SK-N-SH (cell line): ENCODE results near the gene AMFR. TPM values are rescaled to one million over a fixed set of nuclear protein-coding genes. Genes with fewer than 3 reads are reported as not detected.

Experiments
- CTCF ChIA-PET: fragments of 300-600, 350-600 bp; formaldehyde crosslinking; extraction: SDS; loops from one replicate; lab custom pipeline; 2021; lab: Yijun Ruan, JAX
- POLR2A ChIA-PET: fragments of 350-600 bp; sonication (Branson Sonifier 250); formaldehyde crosslinking; extraction: SDS; loops from one replicate; lab custom pipeline; 2020; ENCODE audit warnings: antibody characterized with exemption, inconsistent platforms; lab: Yijun Ruan, JAX
- DNase-seq: peaks from one replicate; pipeline ENCODE4 v3.0.0; 2012
- H2AFZ ChIP-seq: fragments of 200-600 bp; sonication (generic); 2 replicates; pipeline ENCODE4 v1.8.1; 2016; ENCODE audit warnings: antibody characterized with exemption, mild to moderate bottlenecking, low read depth
- H3F3A ChIP-seq: fragments of 200-600 bp; sonication (generic); replicated peaks from 2 replicates; pipeline ENCODE3; 2016; ENCODE audit warnings: antibody characterized with exemption, mild to moderate bottlenecking; ENCODE audit not compliant: insufficient read depth
- H3K27ac ChIP-seq, 2 experiments: fragments of 200-500 bp in 1 of 2; fragments of 200-600 bp in 1 of 2; sonication (Bioruptor generic) in 1 of 2; sonication (generic), shearing (Covaris generic) in 1 of 2; 2 replicates each; pipeline versions ENCODE4 v1.5.1 to v1.6.1; 2014 to 2016; ENCODE audit warnings: low read depth in 2 of 2, inconsistent platforms in 1 of 2, low read length in 1 of 2, mild to moderate bottlenecking in 1 of 2, mixed read lengths in 1 of 2
- H3K27me3 ChIP-seq: fragments of 200-600 bp; sonication (generic), shearing (Covaris generic); 2 replicates; pipeline ENCODE4 v1.6.1; 2016; ENCODE audit warnings: mixed run types; ENCODE audit not compliant: insufficient read depth
- H3K36me3 ChIP-seq, 2 experiments: fragments of 200-500 bp in 1 of 2; fragments of 200-600 bp in 1 of 2; sonication (Bioruptor generic) in 1 of 2; sonication (generic) in 1 of 2; replicated peaks in 1 of 2; 2 replicates each; pipeline versions ENCODE3 to v1.5.1; 2014 to 2016; ENCODE audit warnings: low read length in 1 of 2, mild to moderate bottlenecking in 1 of 2; ENCODE audit not compliant: insufficient read depth in 2 of 2, control insufficient read depth in 1 of 2
- H3K4me1 ChIP-seq, 2 experiments: fragments of 200-500 bp in 1 of 2; fragments of 200-600 bp in 1 of 2; sonication (Bioruptor generic) in 1 of 2; sonication (generic), shearing (Covaris generic) in 1 of 2; 2 replicates each; pipeline versions ENCODE4 v1.5.1 to v1.6.1; 2014 to 2016; ENCODE audit warnings: low read depth in 1 of 2, low read length in 1 of 2, mixed run types in 1 of 2; ENCODE audit not compliant: insufficient read depth in 2 of 2, control insufficient read depth in 1 of 2
- H3K4me2 ChIP-seq: fragments of 200-600 bp; sonication (generic), shearing (Covaris generic); 2 replicates; pipeline ENCODE4 v1.6.1; 2017; ENCODE audit warnings: mixed run types
- H3K4me3 ChIP-seq, 2 experiments: fragments of 200-500 bp in 1 of 2; fragments of 200-600 bp in 1 of 2; sonication (Bioruptor generic) in 1 of 2; sonication (generic), shearing (Covaris generic) in 1 of 2; 2 replicates each; pipeline versions ENCODE4 v1.5.1 to v1.8.1; 2014 to 2016; ENCODE audit warnings: low read depth in 2 of 2, inconsistent platforms in 1 of 2, low read length in 1 of 2, mild to moderate bottlenecking in 1 of 2, mixed read lengths in 1 of 2, moderate library complexity in 1 of 2
- H3K79me2 ChIP-seq: fragments of 200-600 bp; sonication (generic); 2 replicates; pipeline ENCODE4 v1.8.1; 2017; ENCODE audit warnings: mild to moderate bottlenecking; ENCODE audit not compliant: insufficient read depth
- H3K9ac ChIP-seq: fragments of 200-600 bp; sonication (generic); 2 replicates; pipeline ENCODE4 v1.6.1; 2017; ENCODE audit warnings: mixed run types
- H3K9me2 ChIP-seq: fragments of 200-600 bp; sonication (generic); 2 replicates; pipeline ENCODE4 v1.6.1; 2017; ENCODE audit warnings: mixed run types
- H3K9me3 ChIP-seq: fragments of 200-600 bp; sonication (generic); 2 replicates; pipeline ENCODE4 v1.6.1; 2017; ENCODE audit warnings: mixed run types, mild to moderate bottlenecking, moderate library complexity
- H4K20me1 ChIP-seq: fragments of 200-600 bp; sonication (generic); 2 replicates; pipeline ENCODE4 v1.6.1; 2017; ENCODE audit warnings: mild to moderate bottlenecking, mixed run types; ENCODE audit not compliant: insufficient read depth
- EP300 ChIP-seq, 2 experiments: IDR thresholded peaks; 2 replicates each; pipeline versions ENCODE4 v1.4.0 to v1.6.1; 2012; ENCODE audit warnings: borderline replicate concordance in 1 of 2, low read depth in 1 of 2, low read length in 1 of 2
- EZH2phosphoT487 ChIP-seq: fragments of 200-600 bp; sonication (generic); IDR thresholded peaks from 2 replicates; pipeline ENCODE4 v1.6.1; 2017; ENCODE audit warnings: low read depth, mixed run types, mild to moderate bottlenecking, antibody characterized with exemption, moderate library complexity, borderline replicate concordance
- FOSL2 ChIP-seq: IDR thresholded peaks from 2 replicates; pipeline ENCODE4 v1.4.0; 2012; ENCODE audit warnings: low read depth, mild to moderate bottlenecking, moderate library complexity, borderline replicate concordance
- FOXJ3 ChIP-seq: sonication (generic); formaldehyde crosslinking; IDR thresholded peaks from 2 replicates; pipeline ENCODE4 v1.5.1; 2020; ENCODE audit warnings: mild to moderate bottlenecking, missing genetic modification reagents
- FOXM1 ChIP-seq: IDR thresholded peaks from 2 replicates; pipeline ENCODE4 v1.4.0; 2012; ENCODE audit warnings: low read depth, mild to moderate bottlenecking
- GABPA ChIP-seq: IDR thresholded peaks from 2 replicates; pipeline ENCODE4 v1.4.0; 2012; ENCODE audit warnings: low read depth, mild to moderate bottlenecking
- MEF2A ChIP-seq: IDR thresholded peaks from 2 replicates; pipeline ENCODE4 v1.4.0; 2012; ENCODE audit warnings: low read depth, borderline replicate concordance
- MXI1 ChIP-seq: IDR thresholded peaks from 2 replicates; pipeline ENCODE4 v1.6.1; 2012; ENCODE audit warnings: mild to moderate bottlenecking, low read depth, low read length, improper control_type of control experiment
- PBX3 ChIP-seq: IDR thresholded peaks from 2 replicates; pipeline ENCODE4; 2012
- POLR2AphosphoS5 ChIP-seq: IDR thresholded peaks from 2 replicates; pipeline ENCODE4 v1.6.1; 2012; ENCODE audit warnings: low read depth, low read length
- RAD21 ChIP-seq: IDR thresholded peaks from 2 replicates; pipeline ENCODE4 v1.6.1; 2012; ENCODE audit warnings: mild to moderate bottlenecking, low read length
- RFX5 ChIP-seq: IDR thresholded peaks from 2 replicates; pipeline ENCODE4 v1.6.1; 2012; ENCODE audit warnings: mild to moderate bottlenecking, improper control_type of control experiment, low read length
- SMC3 ChIP-seq: IDR thresholded peaks from 2 replicates; pipeline ENCODE4 v1.6.1; 2012; ENCODE audit warnings: low read depth, low read length, improper control_type of control experiment
- TEAD4 ChIP-seq: IDR thresholded peaks from 2 replicates; pipeline ENCODE4 v1.4.0; 2012; ENCODE audit warnings: mild to moderate bottlenecking, borderline replicate concordance; ENCODE audit not compliant: insufficient read depth
- USF1 ChIP-seq: IDR thresholded peaks from 2 replicates; pipeline ENCODE4 v1.4.0; 2012; ENCODE audit warnings: low read depth, borderline replicate concordance
- USF2 ChIP-seq: fragments of 150-350 bp; IDR thresholded peaks from 2 replicates; pipeline ENCODE4 v1.6.1; 2017; ENCODE audit warnings: antibody characterized with exemption, low read length, low read depth, borderline replicate concordance
- ZBTB33 ChIP-seq: IDR thresholded peaks from 2 replicates; pipeline ENCODE4 v1.4.0; 2012; ENCODE audit warnings: low read depth, borderline replicate concordance
- whole genome bisulfite sequencing: methylation state at CpG from one replicate; pipeline ENCODE4 v1.1.6; 2017; ENCODE audit warnings: low lambda C conversion rate; 5-methylcytosine and 5-hydroxymethylcytosine counted together
- polyA plus RNA-seq, 3 experiments: library from polyadenylated mRNA; depleted of rRNA; stranded (reverse); fragments of >200 nt; gene quantifications; 2 replicates each; pipeline ENCODE4 v1.2.3, GENCODE V29; 2012

Gene AMFR
- polyA plus RNA-seq, 1 of the 3 experiments (the other 2 are of a cell fraction), result 65.3 TPM

- no peak for DNase-seq
- ChIA-PET POLR2A (interaction anchor here (1.0 kb wide), 1 partner anchor 218 kb away, joined by 3 read pairs; no protein-coding TSS in a partner anchor), CTCF (interaction anchor here (0.7 to 7.0 kb wide), 30 partner anchors 10 to 439 kb away, joined by 3 to 104 read pairs (median 9); partner anchors contain the start of gene GNAO1)
- H3F3A ChIP-seq, result no peaks in the 10 kb centered on the region
- no peak overlapping the region for H3K9ac ChIP-seq
- peaks cover 0 to 25% of the 10 kb centered on the region in 2 experiments; a peak in 1 of 4 replicates for H3K4me1 ChIP-seq
- H3K4me2 ChIP-seq, result no peak overlapping the region
- H2AFZ ChIP-seq, result no peak overlapping the region
- no peaks in the 10 kb centered on the region for H3K79me2 ChIP-seq
- no peaks in the 10 kb centered on the region for H4K20me1 ChIP-seq
- no peaks in the 10 kb centered on the region for H3K36me3 ChIP-seq
- H3K4me3 ChIP-seq, result no peak overlapping the region
- no peak overlapping the region; a peak in 1 of 4 replicates for H3K27ac ChIP-seq
- no peaks in the 10 kb centered on the region for H3K9me2 ChIP-seq
- WGBS, result 55% methylated on average over 2 of the region's 6 CpGs
- no peaks in the 10 kb centered on the region for H3K9me3 ChIP-seq
- H3K27me3 ChIP-seq, result no peaks in the 10 kb centered on the region; the same call in 1 of the 2 replicates
- TF ChIP-seq RAD21, result no peak
- TF ChIP-seq USF2, result no peak
- TF ChIP-seq EZH2phosphoT487, result no peak
- no peak for TF ChIP-seq USF1
- no peak for TF ChIP-seq RFX5
- TF ChIP-seq POLR2AphosphoS5, result no peak
- TF ChIP-seq PBX3, result no peak
- no peak for TF ChIP-seq GABPA
- TF ChIP-seq ZBTB33, result no peak
- no peak for TF ChIP-seq FOXJ3
- TF ChIP-seq MEF2A, result no peak
- no peak for TF ChIP-seq FOXM1
- no peak for TF ChIP-seq TEAD4
- TF ChIP-seq FOSL2, result no peak
- TF ChIP-seq MXI1, result no peak
- no peak for TF ChIP-seq SMC3
- no peak for TF ChIP-seq EP300 (IDR thresholded peaks at IDR 0.05; ENCODE audit: borderline replicate concordance in 1 of 2, low read depth in 1 of 2, low read length in 1 of 2)
- TF ChIP-seq, all 33 proteins: peak for 0
These were observed 106.0 kb downstream of the AMFR start for GRCh38 chr16:56319376-56319775.
